ENCODE data around the gene TGFBR3L.
"Not testable (repeated sequence)": the region's sequence is repeated elsewhere in the genome, so short reads cannot be mapped to it uniquely, and the experiment has no call there.

TGFBR3L gene

DNA sequence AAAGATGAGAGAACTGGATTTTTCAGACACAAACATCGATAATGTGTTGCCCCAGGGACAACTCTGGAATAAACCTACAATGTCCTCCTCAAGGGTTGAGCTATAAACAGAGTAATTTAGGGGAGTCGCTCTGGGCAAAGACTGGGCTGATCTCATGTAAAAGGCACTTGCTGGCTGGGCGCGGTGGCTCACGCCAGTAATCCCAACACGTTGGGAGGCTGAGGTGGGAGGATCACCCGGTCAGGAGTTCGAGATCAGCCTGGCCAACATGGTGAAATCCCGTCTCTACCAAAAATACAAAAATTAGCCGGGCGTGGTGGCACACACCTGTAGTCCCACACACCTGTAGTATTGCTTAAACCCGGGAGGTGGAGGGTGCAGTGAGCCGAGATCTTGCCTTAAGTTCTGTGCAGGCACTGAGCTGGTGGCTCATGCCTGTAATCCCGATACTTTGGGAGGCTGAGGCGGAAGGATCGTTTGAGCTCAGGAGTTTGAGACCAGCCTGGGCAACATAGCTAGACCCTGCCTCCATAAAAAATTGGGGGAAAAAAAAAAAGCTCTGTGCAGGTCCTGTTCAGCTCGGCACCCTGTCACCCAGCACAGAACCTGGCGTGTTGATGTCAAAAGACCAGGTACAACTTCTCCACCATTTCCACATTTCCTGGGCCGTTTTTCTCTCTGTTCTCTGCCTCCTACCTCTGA, 27.4 kb downstream of the TGFBR3L start:
- H3K4me3 ChIP-seq (ENCODE audit: low read depth, low read length) = peak overlapping the region; percentile 97
- no peak for DNase-seq (ENCODE audit: low read depth)

DNA sequence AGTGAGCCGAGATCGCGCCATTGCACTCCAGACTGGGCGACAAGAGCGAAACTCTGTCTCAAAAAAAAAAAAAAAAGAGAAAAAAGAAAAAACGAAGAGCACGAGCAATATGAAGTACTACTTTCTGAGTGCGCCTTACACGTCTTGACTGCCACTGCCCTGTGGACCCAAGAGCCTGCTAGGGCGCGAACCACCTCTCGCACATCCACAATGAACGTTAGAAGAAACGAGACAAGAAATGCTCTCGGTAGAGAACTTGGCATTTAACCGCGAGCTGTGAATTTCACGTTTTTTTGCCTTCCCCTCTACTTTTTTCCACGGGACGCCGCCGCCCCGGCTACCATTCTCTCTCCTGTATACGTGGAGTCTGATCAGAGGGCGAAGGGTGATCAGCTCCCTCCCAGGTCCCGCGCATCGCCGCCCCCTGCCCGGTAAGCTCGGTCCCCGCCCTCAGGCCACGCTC, 28.4 kb downstream of the TGFBR3L start:
- peak overlapping the region; percentile 97 for H3K4me3 ChIP-seq (ENCODE audit: low read depth, low read length)
- DNase-seq (ENCODE audit: low read depth) = no peak

DNA sequence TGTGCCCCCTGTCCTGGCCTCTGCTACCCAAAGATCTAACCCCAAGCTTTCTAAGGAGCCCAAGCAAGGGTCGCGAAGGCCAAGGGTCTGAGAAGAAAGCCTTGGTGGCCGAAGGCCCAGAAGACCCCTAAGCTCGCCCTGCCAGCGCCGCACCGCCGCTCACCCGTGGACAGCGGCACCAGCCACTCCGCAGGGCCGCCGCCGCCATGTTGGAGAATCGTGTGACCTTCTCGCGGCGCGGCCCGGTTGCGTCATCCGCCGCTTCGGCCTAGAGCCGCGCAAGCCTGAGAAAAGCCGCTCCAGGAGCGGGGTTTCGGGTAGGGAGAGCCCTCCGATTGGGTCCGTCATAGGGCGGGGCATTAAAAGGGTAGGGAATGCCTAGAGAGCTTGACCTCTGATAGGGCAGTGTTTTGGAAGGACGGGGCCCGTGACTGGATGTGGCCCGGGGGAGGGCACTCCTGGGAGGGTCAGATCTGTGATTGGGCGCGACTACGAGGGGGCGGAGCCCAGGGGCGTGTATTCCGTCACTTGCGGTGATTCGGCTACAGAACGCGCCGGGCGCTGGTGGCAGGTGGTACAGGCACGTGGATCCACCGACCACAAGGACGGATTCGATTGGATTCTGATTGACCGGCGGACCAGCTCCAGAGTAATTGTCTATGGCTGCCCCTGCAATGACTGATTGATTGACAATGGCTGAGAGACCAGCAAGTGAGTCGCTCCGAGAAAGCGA, 29.0 kb downstream of the TGFBR3L start, which contains the start of gene TIMM44:
Gene TIMM44 (minus strand): TSS at position 223 of the 733 bp plus-strand sequence. CDS start 15 bp downstream, at position 208.
- peak; percentile 98 for DNase-seq (ENCODE audit: low read depth)

DNA sequence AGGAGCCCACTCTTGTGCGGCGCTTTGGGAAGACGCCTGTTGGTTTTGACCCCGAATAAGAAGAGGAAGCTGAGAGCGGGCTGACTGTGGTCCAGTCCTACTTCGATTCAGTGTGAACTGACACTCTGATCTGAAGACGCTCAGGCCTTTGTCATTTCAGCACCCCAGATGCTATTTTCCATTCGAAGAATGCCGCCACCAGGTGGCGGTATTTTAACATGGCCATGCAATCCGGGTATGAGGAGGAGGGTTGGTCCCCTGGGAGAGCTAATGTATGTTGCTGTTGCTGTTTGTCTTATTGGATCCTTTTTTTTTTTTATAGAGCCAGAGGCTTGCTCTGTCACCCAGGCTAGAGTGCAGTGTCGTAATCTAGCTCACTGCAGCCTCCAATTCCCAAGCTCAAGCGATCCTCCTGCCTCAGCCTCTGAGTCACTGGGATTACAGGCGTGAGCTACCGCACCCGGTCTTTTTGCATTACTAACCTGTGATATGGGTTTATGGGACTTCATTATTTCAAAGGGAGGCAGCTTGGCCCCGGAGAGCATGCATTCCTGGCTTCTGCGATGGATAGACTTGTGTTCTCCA, 29.6 kb downstream of the TGFBR3L start:
- peak; percentile 82 for DNase-seq (ENCODE audit: low read depth)

More for the DNA sequence above, 29.0 kb downstream of the TGFBR3L start, which contains the start of gene TIMM44:
- peak within 1 kb of the TSS; percentile 97 for H3K4me3 ChIP-seq (ENCODE audit: low read depth, low read length)

DNA sequence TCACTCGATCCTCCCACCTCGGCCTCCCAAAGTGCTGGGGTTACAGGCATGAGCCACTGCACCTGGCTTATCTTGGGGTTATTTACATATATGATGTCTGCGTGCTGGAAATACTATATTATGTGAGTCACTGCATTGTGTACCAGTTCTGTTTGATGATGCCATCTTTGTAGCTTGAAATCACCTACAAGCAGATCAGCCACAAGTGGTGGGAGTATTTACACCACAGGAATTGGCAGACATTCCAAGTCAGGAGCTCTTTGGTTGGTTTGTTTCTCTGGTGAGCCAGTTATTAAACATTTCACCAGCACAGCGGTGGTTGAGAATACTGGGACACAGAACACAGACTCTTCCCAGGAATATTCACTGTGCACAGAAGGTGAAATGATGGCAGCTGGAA, 33.3 kb downstream of the TGFBR3L start:
- H3K4me3 ChIP-seq (ENCODE audit: low read depth, low read length) = no peak overlapping the region
- DNase-seq (ENCODE audit: low read depth) = no peak

More for the DNA sequence above, 29.6 kb downstream of the TGFBR3L start:
- peak overlapping the region; percentile 97 for H3K4me3 ChIP-seq (ENCODE audit: low read depth, low read length)

DNA sequence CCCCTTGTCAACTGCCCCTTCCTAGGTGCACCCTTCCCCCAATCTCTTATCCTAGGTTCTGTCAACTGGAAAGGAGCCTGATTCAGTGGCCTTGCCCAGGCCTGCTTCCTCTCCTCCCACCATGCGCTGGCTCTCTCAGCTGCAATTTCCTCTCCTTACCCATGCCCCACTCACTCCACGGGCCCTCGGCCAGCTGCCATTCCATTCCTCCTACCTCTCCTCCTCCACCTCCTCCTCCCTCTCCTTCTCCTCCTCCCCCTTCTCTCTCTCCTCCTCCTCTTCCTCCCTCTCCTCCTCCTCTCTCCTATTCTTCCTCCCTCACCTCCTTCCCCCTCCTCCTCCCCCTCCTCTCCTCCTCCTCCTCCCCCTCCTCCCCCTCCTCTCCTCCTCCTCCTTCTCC, 38.4 kb downstream of the TGFBR3L start:
- DNase-seq (ENCODE audit: low read depth) = no peak
- no peak overlapping the region for H3K4me3 ChIP-seq (ENCODE audit: low read depth, low read length)

DNA sequence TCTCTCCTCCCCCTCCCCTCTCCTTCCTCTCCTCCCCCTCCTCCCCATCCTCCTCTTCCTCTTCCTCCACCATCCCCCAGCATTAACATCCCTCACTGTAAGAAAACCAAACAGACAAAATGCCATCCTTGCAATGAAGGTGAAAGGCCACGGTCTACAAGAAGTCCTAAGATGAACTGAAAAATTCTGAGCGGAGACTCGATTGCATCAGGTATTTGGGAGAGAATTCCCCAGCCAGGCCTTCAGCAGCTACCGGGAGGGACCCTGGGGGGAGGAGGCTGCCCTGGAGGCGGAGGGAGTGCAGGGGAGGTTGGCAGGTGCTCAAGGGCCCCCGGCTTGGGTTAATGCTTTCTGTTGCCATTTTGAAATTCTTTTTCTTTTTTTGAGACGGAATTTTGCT, 38.9 kb downstream of the TGFBR3L start:
- no peak overlapping the region for H3K4me3 ChIP-seq (ENCODE audit: low read depth, low read length)
- no peak for DNase-seq (ENCODE audit: low read depth)

DNA sequence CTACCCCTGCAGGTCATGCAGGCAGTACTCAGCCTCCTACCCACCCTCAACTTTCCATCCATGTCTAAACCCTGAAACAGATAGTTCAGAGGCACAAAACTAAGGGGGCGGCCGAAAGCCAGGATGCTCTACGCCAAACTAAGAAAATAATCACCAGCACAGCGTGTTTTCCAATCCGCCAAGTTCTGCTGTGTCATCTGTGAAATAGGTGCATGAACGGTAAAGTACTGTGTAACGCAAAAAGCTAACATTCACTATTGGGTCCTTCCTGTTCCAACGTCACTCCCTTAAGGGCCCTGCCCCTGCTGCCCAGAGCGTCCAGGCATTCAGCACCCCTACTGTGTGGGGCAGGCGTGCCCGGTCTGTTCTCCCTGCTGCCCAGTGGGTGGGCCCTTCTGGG, 41.1 kb downstream of the TGFBR3L start:
- no peak for DNase-seq (ENCODE audit: low read depth)
- H3K4me3 ChIP-seq (ENCODE audit: low read depth, low read length) = no peak overlapping the region

DNA sequence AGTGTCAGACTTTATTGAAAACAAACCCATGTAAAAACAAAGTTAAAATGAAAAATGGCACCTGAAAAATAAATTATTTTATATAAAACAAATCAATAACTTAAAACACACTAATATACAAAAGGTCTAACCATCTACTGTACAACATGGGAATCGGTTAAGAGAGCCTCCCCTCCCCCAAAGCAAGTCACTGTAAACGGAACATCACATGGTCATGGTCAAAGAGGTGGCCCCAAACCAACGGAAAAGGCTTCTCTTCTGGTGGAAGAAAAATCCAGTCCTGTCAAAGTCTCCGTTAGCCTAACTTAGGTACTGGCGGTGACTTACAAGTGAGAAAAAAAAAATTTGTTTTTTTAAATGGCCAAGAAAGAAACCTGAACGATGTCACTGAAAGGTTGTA, 44.6 kb downstream of the TGFBR3L start:
- H3K4me3 ChIP-seq (ENCODE audit: low read depth, low read length) = no peak overlapping the region

DNA sequence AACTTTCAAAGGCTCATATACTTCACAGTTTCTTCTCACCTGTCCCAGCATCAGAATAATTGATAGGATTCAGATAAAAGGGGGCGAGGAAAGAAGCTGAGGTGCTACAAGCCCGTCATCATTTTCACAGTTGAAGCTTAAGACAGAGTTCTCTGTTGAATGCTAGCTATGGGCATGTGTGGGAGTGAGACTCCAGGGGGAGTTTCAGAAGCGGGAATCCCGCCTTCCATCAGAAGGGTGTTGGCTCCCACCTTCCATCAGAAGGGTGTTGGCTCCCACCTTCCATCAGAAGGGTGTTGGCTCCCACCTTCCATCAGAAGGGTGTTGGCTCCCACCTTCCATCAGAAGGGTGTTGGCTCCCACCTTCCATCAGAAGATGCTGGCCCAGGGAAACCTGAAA, 46.5 kb downstream of the TGFBR3L start:
- H3K4me3 ChIP-seq (ENCODE audit: low read depth, low read length); DNase-seq (ENCODE audit: low read depth): not testable (repeated sequence)

More for the DNA sequence above, 44.6 kb downstream of the TGFBR3L start:
- DNase-seq (ENCODE audit: low read depth) = no peak

DNA sequence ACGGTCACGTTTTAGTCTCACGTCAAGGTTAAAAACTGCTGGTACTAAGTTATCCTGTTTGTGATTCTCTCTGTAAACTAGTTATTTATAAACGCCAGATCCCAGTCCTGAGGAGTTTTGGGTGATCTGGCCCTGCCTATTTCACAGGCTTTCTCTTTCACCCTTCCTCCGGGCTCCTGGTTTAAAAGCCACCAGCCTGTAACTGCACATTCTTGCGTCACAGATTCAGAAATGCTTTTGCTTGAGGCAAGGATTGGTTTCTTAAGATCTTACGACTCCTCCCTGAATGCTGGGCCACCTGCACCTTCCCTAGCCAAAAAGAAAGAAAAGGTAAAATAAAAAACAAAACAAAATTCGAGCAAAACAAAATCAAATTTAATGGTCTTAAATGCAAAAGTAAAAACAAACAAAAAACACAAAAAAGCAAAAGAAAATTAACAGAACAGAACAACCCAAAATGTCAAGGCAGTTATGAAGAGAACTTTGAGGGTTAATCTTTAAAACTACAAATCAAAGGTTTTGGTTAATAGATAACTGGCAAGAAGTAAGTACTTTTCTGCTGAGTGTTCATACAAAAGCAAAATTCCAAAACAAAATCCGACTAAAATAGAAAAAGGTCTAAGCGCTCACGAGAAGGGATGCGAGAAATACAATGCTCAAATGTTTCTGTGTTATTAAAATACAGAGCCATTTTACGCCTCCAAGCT, 47.4 kb downstream of the TGFBR3L start:
- no peak overlapping the region for H3K4me3 ChIP-seq (ENCODE audit: low read depth, low read length)
- DNase-seq (ENCODE audit: low read depth) = no peak

DNA sequence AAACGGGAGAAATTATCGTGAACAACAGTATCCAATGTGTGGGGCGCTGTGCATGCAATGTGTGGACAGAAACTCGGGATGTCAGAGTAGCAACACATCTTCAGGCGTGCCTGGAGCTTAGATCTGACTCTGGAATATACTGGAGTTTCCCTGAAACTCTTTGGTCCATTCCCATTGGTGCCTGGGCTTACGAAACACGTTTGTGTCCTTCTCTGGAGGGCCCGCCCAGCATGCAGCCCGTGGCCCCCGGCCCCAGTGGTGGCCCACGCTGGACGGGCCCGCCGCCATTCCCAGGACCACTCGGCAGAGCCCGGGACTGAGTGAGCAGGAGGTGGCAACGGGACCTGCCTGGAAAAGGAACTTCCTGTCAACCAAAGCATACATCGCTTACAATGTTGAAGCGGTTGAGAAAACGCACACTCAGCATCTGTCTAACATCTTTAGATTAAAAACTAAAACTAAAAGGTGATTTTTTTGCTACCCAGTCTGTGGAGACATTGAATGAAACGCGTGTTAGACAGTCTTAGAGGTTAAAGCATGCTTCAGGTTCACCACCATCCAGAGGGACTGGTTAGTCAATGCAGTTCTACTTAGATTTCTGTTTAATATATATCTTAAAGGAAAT, 48.1 kb downstream of the TGFBR3L start:
- H3K4me3 ChIP-seq (ENCODE audit: low read depth, low read length) = no peak overlapping the region
- no peak for DNase-seq (ENCODE audit: low read depth)

DNA sequence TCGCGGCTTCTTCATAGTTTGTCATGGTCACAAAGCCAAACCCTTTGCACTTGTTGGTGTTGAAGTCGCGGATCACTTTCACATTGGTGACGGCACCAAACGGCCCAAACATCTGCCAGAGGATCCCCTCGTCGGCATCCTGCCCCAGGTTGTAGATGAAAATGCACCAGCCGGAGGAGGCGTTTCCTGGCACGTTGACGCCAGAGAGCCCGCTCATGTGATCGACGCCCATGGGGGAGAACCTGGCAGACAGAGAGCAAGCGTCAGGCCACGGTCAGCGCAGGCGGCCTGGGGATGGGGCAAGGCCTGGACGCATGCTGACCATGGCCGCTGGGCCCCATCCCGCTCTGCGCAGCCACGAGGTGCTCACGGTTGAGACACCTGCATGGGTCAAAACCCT, 48.9 kb downstream of the TGFBR3L start:
- no peak for DNase-seq (ENCODE audit: low read depth)
- no peak overlapping the region for H3K4me3 ChIP-seq (ENCODE audit: low read depth, low read length)

DNA sequence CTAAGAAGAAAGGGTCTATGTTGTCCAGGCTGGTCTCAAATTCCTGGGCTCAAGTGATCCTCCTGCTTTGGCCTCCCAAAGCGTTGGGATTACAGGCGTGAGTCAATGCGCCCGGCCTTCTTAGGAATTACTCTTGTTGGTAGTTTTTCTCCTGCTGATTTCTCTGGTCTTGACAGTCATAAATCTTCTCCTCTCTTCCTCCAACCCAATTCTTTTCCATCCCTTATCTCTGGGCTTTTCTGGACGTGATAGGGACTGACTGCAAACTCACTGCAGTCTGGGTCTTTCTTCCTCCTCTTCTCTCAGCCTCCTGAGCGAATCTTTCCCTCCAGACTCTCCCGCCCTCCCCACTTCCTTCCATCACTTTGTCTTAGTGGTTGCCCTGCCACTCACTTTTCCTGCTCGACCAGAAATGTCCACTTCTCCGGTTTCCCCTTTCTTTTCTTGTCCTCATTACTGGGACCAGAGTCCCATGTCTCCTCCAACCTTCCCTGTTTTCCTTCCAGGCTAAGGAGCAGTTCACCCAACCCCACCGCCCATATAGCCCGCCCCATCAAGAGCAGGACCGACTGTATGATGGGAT, 50.7 kb downstream of the TGFBR3L start:
- DNase-seq (ENCODE audit: low read depth) = no peak
- no peak overlapping the region for H3K4me3 ChIP-seq (ENCODE audit: low read depth, low read length)

DNA sequence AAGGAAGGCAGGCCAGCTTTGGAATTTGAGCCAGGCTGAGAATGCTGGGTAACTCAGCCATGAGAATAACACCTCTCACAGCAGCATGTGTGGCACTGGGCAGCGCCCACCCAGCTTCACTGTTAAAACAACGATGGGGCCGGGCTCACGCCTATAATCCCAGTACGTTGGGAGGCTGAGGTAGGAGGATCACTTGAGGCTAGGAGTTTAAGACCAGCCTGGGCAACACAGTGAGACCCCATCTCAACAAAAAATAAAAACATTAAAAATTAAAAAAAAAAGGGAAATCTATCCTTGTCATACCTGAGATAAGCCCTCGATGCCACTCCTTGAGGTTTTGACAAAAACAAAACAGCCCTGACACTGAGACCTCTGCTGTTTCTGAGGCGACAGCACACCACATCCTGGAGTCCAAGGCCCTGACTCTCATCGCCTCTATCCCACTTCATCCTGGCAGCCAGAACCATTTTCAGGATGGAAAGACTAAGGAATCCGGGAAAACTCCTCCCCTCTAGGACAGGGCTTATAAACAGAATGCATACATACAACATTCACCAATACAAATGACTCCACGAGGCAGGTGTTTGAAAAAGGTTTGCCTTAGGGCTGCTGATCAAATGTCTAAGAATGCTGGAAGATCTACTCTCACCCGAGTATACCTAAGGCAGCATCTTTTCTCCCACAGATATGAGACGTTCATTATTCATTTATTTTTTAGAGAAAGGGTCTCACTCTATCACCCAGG, 51.5 kb downstream of the TGFBR3L start:
- DNase-seq (ENCODE audit: low read depth) = no peak
- H3K4me3 ChIP-seq (ENCODE audit: low read depth, low read length) = no peak overlapping the region

DNA sequence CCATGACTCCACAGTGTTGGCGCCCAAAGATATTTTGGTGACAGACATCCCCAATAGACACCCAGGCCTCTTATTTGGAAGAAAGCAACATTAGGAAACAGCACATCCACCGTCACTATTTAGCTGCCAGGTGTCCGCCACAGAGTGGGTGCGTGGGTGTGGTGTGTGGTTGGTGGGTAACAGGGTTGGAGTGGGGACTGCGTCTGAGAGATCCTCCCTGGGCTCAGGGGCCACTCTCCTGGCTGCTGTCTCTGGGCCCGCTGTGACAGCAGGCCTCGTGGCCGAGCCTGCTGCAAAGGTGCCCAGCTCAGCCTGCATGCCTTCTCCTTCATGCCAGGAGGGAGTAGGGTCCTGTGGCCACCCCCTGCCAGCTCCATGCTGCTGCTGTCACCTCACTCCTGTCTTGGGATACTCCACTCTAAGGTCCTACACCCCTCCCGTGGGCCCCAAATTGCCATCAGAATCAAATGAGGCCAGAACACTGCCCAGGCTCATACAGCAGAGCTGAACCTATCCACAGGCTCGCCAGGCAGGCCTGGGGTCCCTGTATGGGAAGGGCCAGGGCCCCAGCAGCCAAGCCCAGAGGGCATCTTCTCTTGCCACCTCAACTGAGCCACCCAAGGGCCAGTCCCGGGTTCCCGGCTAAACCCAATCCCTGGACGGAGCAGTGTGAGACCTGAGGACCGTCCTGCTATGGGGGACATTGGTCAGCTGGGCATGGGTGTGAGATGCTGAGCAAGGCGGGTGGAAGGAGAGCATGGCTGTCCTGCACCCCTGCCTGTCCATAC, 53.6 kb downstream of the TGFBR3L start:
- no peak overlapping the region for H3K4me3 ChIP-seq (ENCODE audit: low read depth, low read length)
- no peak for DNase-seq (ENCODE audit: low read depth)
